RPMI8226 (cell line): ENCODE data around the gene SPATA21.

Source experiments
- DNase-seq: peaks from one replicate; pipeline ENCODE4 v3.0.0-alpha.2; 2015

The SPATA21 gene

GRCh38 chr1:16450863-16451481 lies 13.7 kb upstream of the SPATA21 start:
- DNase-seq: no peak

GRCh38 chr1:16449666-16450065 lies 12.4 kb upstream of the SPATA21 start:
- DNase-seq: no peak

GRCh38 chr1:16449065-16449464 lies 11.8 kb upstream of the SPATA21 start:
- DNase-seq: no peak

GRCh38 chr1:16447641-16448040 lies 10.4 kb upstream of the SPATA21 start:
- DNase-seq: no peak

GRCh38 chr1:16446116-16446515 lies 8.9 kb upstream of the SPATA21 start:
- no peak for DNase-seq

GRCh38 chr1:16445052-16445451 lies 7.8 kb upstream of the SPATA21 start:
- peak; percentile 83 for DNase-seq

- peak; percentile 93 for DNase-seq
Measured at GRCh38 chr1:16443975-16444770, 6.9 kb upstream of the SPATA21 start.

GRCh38 chr1:16442941-16443340 lies 5.7 kb upstream of the SPATA21 start:
- peak; percentile 57 for DNase-seq

GRCh38 chr1:16442265-16442664 lies 5.0 kb upstream of the SPATA21 start:
- DNase-seq: peak; percentile 88

GRCh38 chr1:16441282-16441665 lies 4.0 kb upstream of the SPATA21 start:
- DNase-seq: peak; percentile 52

- peak; percentile 98 for DNase-seq
Measured at GRCh38 chr1:16440470-16441281, 3.5 kb upstream of the SPATA21 start, which contains the start of gene NECAP2. TSS of gene NECAP2 (plus strand) at chr1:16440724. CDS start at chr1:16440762, 38 bp downstream.

- DNase-seq: peak; percentile 14
Measured at GRCh38 chr1:16440131-16440469, 2.9 kb upstream of the SPATA21 start.

GRCh38 chr1:16438924-16439323 lies 1.7 kb upstream of the SPATA21 start:
- no peak for DNase-seq

- DNase-seq: peak; percentile 27
Measured at GRCh38 chr1:16438516-16438915, 1.3 kb upstream of the SPATA21 start.

GRCh38 chr1:16434501-16434900 lies 2.7 kb downstream of the SPATA21 start:
- no peak for DNase-seq

- no peak for DNase-seq
Measured at GRCh38 chr1:16434007-16434406, 3.2 kb downstream of the SPATA21 start.

- peak; percentile 54 for DNase-seq
Measured at GRCh38 chr1:16433030-16433429, 4.2 kb downstream of the SPATA21 start.

- DNase-seq: no peak
Measured at GRCh38 chr1:16430606-16431005, 6.6 kb downstream of the SPATA21 start.

- no peak for DNase-seq
Measured at GRCh38 chr1:16425125-16426025, 11.8 kb downstream of the SPATA21 start.

- no peak for DNase-seq
Measured at GRCh38 chr1:16422041-16422440, 15.2 kb downstream of the SPATA21 start.

GRCh38 chr1:16421201-16421600 lies 16.0 kb downstream of the SPATA21 start:
- no peak for DNase-seq

GRCh38 chr1:16420424-16421118 lies 16.7 kb downstream of the SPATA21 start:
- peak; percentile 81 for DNase-seq
